Activated naive CD8-positive, alpha-beta T cell treated with anti-CD3 and anti-CD28 coated beads, Interleukin-2, amount 10 ng/mL, durations not matched to agents 7 days and 5 days (primary cell): ENCODE results near the gene WFDC1. TPM values are rescaled to one million over a fixed set of nuclear protein-coding genes. Genes with fewer than 3 reads are reported as not detected.

ENCODE experiments used
- ATAC-seq: fragments of 150-1000 bp; cut with Tn5 transposase; one replicate; pipeline ENCODE4 v1.10.0; 2021; ENCODE audit warnings: low read depth, moderate library complexity
- POLR2A ChIA-PET: fragments of 350-600 bp; sonication (Branson Sonifier 250); formaldehyde crosslinking; loops from one replicate; lab custom pipeline; 2021; ENCODE audit warnings: antibody characterized with exemption; lab: Charles Lee
- DNase-seq: peaks from one replicate; pipeline ENCODE4 v3.0.0; 2021
- H3K27ac Mint-ChIP-seq: one replicate; pipeline ENCODE4 v1.8.0; 2022; ENCODE audit warnings: mild to moderate bottlenecking, mixed read lengths
- H3K27me3 Mint-ChIP-seq: one replicate; pipeline ENCODE4 v1.8.0; 2022; ENCODE audit warnings: mild to moderate bottlenecking, moderate library complexity, mixed read lengths
- H3K36me3 Mint-ChIP-seq: one replicate; pipeline ENCODE4 v1.8.0; 2021; ENCODE audit warnings: mild to moderate bottlenecking, mixed read lengths
- H3K4me1 Mint-ChIP-seq: one replicate; pipeline ENCODE4 v1.8.0; 2021; ENCODE audit warnings: mixed read lengths
- H3K4me3 Mint-ChIP-seq: one replicate; pipeline ENCODE4 v1.8.0; 2022; ENCODE audit warnings: mild to moderate bottlenecking, moderate library complexity, mixed read lengths
- H3K9me3 Mint-ChIP-seq: one replicate; pipeline ENCODE4 v1.8.0; 2021; ENCODE audit warnings: mixed read lengths
- total RNA-seq, 2 experiments: library from RNA; stranded (reverse); gene quantifications; one replicate each; pipeline ENCODE4 v1.2.3, GENCODE V29; 2021

The WFDC1 gene
- total RNA-seq, 2 experiments from 2014 or later: not detected

GRCh38 chr16:84349862-84350684 lies 55.4 kb downstream of the WFDC1 start:
- ATAC-seq: no peak

GRCh38 chr16:84350685-84351400 lies 56.2 kb downstream of the WFDC1 start:
- H3K4me1 Mint-ChIP-seq: no peaks in the 10 kb centered on the region
- no peak overlapping the region for H3K4me3 Mint-ChIP-seq
- POLR2A ChIA-PET: no interaction called here
- H3K9me3 Mint-ChIP-seq: no peaks in the 10 kb centered on the region
- H3K27ac Mint-ChIP-seq: no peak overlapping the region
- DNase-seq (no peak), ATAC-seq (no peak)
- H3K27me3 Mint-ChIP-seq: peaks cover 6% of the 10 kb centered on the region
- H3K36me3 Mint-ChIP-seq: no peaks in the 10 kb centered on the region

More at GRCh38 chr16:84349862-84350684, 55.4 kb downstream of the WFDC1 start:
- Mint-ChIP-seq H3K4me1 (no peaks in the 10 kb centered on the region), H3K4me3 (no peak overlapping the region), H3K9me3 (no peaks in the 10 kb centered on the region), H3K27ac (no peak overlapping the region), H3K27me3 (peaks cover 6% of the 10 kb centered on the region), H3K36me3 (no peaks in the 10 kb centered on the region)
- POLR2A ChIA-PET: no interaction called here
- DNase-seq: no peak

- H3K9me3 Mint-ChIP-seq: no peaks in the 10 kb centered on the region
- no peak overlapping the region for H3K4me3 Mint-ChIP-seq
These were observed 57.0 kb downstream of the WFDC1 start for GRCh38 chr16:84351630-84352029.

GRCh38 chr16:84354306-84354705 lies 59.6 kb downstream of the WFDC1 start:
- no peak overlapping the region for H3K4me3 Mint-ChIP-seq
- H3K9me3 Mint-ChIP-seq: no peaks in the 10 kb centered on the region
- H3K4me1 Mint-ChIP-seq: peaks cover 9% of the 10 kb centered on the region
- DNase-seq (no peak), ATAC-seq (no peak)
- POLR2A ChIA-PET: no interaction called here
- peaks cover 11% of the 10 kb centered on the region for H3K27me3 Mint-ChIP-seq
- H3K27ac Mint-ChIP-seq: no peak overlapping the region
- no peaks in the 10 kb centered on the region for H3K36me3 Mint-ChIP-seq

More at GRCh38 chr16:84351630-84352029, 57.0 kb downstream of the WFDC1 start:
- Mint-ChIP-seq H3K4me1 (no peaks in the 10 kb centered on the region), H3K27me3 (peaks cover 8% of the 10 kb centered on the region), H3K36me3 (no peaks in the 10 kb centered on the region), H3K27ac (no peak overlapping the region)
- POLR2A ChIA-PET: interaction anchor here (0.7 kb wide), 1 partner anchor 101 kb away, joined by 4 read pairs; no protein-coding TSS in a partner anchor
- DNase-seq (no peak), ATAC-seq (no peak)

DNA sequence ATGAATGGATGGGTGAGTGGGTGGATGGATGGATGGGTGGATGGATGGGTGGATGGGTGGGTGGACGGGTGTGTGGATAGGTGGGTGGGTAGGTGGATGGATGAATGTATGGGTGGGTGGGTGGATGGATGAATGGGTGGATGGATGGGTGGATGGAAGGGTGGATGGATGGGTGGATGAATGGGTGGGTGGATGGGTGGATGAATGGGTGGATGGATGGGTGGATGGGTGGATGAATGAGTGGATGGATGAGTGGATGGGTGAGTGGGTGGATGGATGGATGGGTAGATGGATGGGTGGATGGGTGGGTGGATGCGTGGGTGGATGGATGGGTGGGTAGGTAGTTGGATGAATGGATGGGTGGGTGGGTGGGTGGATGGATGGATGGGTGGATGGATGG lies 60.5 kb downstream of the WFDC1 start:
- no peak overlapping the region for H3K27ac Mint-ChIP-seq
- no peak for ATAC-seq
- peaks cover 11% of the 10 kb centered on the region for H3K27me3 Mint-ChIP-seq
- no peak for DNase-seq
- peaks cover 14% of the 10 kb centered on the region for H3K4me1 Mint-ChIP-seq
- H3K4me3 Mint-ChIP-seq: no peak overlapping the region
- POLR2A ChIA-PET: no interaction called here
- H3K9me3 Mint-ChIP-seq: no peaks in the 10 kb centered on the region
- H3K36me3 Mint-ChIP-seq: no peaks in the 10 kb centered on the region

- no peak for ATAC-seq
- POLR2A ChIA-PET: no interaction called here
- H3K4me1 Mint-ChIP-seq: peaks cover 21% of the 10 kb centered on the region
- H3K27me3 Mint-ChIP-seq: peaks cover 11% of the 10 kb centered on the region
- no peak overlapping the region for H3K27ac Mint-ChIP-seq
- H3K9me3 Mint-ChIP-seq: no peaks in the 10 kb centered on the region
- no peak overlapping the region for H3K4me3 Mint-ChIP-seq
- no peak for DNase-seq
- no peaks in the 10 kb centered on the region for H3K36me3 Mint-ChIP-seq
These were observed 61.5 kb downstream of the WFDC1 start for GRCh38 chr16:84356176-84356575.

DNA sequence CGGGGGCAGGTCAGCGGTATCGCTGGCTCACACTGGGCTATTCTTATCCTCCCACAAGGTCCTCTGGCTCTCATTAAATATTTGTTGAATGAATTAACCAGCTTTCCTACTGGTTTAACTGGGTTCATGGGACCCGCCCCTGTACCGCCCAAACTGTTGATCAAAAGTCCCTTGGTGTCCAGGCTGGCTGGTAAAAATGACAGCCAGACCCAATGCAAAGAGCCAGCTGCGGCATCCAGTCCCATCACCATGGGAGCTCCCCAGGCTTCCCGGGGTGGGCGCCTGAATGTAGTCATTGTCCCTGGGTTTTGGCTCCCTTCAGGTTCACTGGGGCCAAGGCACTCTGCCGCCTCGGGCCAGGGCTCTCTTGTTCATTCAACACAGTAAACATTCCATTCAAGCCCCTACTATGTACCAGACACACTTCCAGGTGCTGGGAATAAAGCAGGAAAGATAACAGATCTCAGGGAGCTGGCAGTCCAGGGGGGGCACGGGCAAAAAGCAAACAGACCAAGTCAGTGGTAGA lies 62.0 kb downstream of the WFDC1 start:
- Mint-ChIP-seq H3K4me3 (no peak overlapping the region), H3K9me3 (no peaks in the 10 kb centered on the region), H3K27ac (peak overlapping the region; percentile 19), H3K4me1 (peaks cover 21% of the 10 kb centered on the region), H3K36me3 (no peaks in the 10 kb centered on the region), H3K27me3 (peaks cover 11% of the 10 kb centered on the region)
- POLR2A ChIA-PET: no interaction called here
- no peak for ATAC-seq
- no peak for DNase-seq

- H3K27me3 Mint-ChIP-seq: peaks cover 9% of the 10 kb centered on the region
- DNase-seq: no peak
- POLR2A ChIA-PET: no interaction called here
- no peaks in the 10 kb centered on the region for H3K36me3 Mint-ChIP-seq
- H3K4me1 Mint-ChIP-seq: peaks cover 21% of the 10 kb centered on the region
- no peak overlapping the region for H3K27ac Mint-ChIP-seq
- no peaks in the 10 kb centered on the region for H3K9me3 Mint-ChIP-seq
- ATAC-seq: peak; percentile 15
- H3K4me3 Mint-ChIP-seq: no peak overlapping the region
These were observed 62.5 kb downstream of the WFDC1 start for GRCh38 chr16:84357191-84357651.

- POLR2A ChIA-PET: no interaction called here
- H3K27ac Mint-ChIP-seq: peak overlapping the region; percentile 8
- ATAC-seq: no peak
These were observed 64.1 kb downstream of the WFDC1 start for GRCh38 chr16:84358601-84359295.

GRCh38 chr16:84359326-84359725 lies 64.6 kb downstream of the WFDC1 start:
- H3K4me3 Mint-ChIP-seq: no peak overlapping the region
- peaks cover 21% of the 10 kb centered on the region for H3K4me1 Mint-ChIP-seq
- H3K36me3 Mint-ChIP-seq: no peaks in the 10 kb centered on the region
- DNase-seq (no peak), ATAC-seq (no peak)
- H3K9me3 Mint-ChIP-seq: no peaks in the 10 kb centered on the region
- POLR2A ChIA-PET: no interaction called here
- peak overlapping the region; percentile 56 for H3K27ac Mint-ChIP-seq
- H3K27me3 Mint-ChIP-seq: peaks cover 11% of the 10 kb centered on the region

More at GRCh38 chr16:84358601-84359295, 64.1 kb downstream of the WFDC1 start:
- no peaks in the 10 kb centered on the region for H3K36me3 Mint-ChIP-seq
- H3K27me3 Mint-ChIP-seq: peaks cover 7% of the 10 kb centered on the region
- DNase-seq: no peak
- H3K4me3 Mint-ChIP-seq: no peak overlapping the region
- H3K9me3 Mint-ChIP-seq: no peaks in the 10 kb centered on the region
- peaks cover 21% of the 10 kb centered on the region for H3K4me1 Mint-ChIP-seq

DNA sequence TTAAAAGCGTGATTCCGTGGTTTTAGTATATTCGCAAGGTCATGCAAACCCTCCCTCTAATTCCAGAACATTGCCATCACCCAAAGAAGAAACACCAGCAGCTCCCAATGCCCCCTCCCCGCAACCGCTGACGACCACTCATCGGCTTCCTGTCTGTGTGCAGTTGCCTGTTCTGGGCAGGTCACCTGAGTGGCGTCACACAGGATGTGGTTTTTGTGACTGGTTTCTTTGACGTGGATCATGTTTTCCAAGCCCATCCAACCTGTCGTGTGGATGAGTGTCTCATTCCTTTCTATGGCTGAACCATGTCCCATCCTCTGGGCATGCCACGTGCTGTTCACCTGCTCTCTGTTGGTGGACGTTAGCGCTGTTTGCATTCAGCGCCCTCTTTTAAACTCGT lies 65.5 kb downstream of the WFDC1 start:
- POLR2A ChIA-PET: no interaction called here

DNA sequence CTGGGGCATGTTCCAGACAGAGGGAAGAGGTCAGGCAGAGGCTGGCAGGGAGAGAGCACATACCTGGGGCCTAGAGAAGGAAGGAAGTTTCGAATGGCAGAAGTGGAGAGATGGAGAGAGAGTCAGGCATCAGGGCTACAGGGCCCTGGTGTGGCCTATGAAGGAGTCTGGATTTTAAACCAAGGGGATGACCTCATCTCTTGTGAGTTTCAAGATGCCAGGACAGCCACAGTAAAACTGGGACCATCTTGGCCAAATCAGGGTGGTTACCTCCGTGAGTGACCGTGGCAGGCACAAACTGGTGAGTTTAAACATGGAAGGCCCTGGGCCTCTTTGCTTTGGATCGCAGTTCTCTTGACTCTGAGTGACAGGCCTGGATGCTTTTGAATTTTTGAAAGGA lies 66.1 kb downstream of the WFDC1 start:
- Mint-ChIP-seq H3K9me3 (no peaks in the 10 kb centered on the region), H3K4me3 (peak overlapping the region; percentile 9), H3K36me3 (no peaks in the 10 kb centered on the region), H3K27ac (peak overlapping the region; percentile 56), H3K4me1 (peaks cover 21% of the 10 kb centered on the region), H3K27me3 (peaks cover 11% of the 10 kb centered on the region)
- DNase-seq: no peak
- POLR2A ChIA-PET: no interaction called here
- ATAC-seq: no peak

More for the DNA sequence above, 65.5 kb downstream of the WFDC1 start:
- DNase-seq (peak; percentile 66), ATAC-seq (peak; percentile 76)
- peak overlapping the region; percentile 9 for H3K4me3 Mint-ChIP-seq
- H3K27me3 Mint-ChIP-seq: peaks cover 11% of the 10 kb centered on the region
- no peaks in the 10 kb centered on the region for H3K36me3 Mint-ChIP-seq
- H3K4me1 Mint-ChIP-seq: peaks cover 21% of the 10 kb centered on the region
- no peaks in the 10 kb centered on the region for H3K9me3 Mint-ChIP-seq
- peak overlapping the region; percentile 56 for H3K27ac Mint-ChIP-seq

DNA sequence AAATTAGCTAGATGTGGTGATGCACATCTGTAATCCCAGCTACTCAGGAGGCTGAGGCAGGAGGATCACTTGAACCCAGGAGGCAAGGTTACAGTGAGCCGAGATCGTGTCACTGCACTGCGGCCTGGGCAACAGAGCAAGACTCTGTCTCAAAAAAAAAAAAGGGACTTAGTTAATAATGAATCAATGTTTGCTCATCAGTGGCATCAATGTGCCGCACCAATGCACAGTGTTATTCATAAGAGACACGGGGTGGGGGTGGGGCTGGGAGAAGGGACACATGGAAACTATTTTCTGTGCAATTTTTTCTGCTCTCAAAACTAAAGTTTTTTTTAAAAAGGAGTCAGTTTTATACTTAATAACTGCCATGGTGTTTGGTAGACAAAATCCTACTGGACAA lies 66.9 kb downstream of the WFDC1 start:
- H3K9me3 Mint-ChIP-seq: no peaks in the 10 kb centered on the region
- no peak overlapping the region for H3K4me3 Mint-ChIP-seq
- H3K27ac Mint-ChIP-seq: no peak overlapping the region
- H3K36me3 Mint-ChIP-seq: no peaks in the 10 kb centered on the region
- POLR2A ChIA-PET: no interaction called here
- DNase-seq (no peak), ATAC-seq (no peak)
- peaks cover 15% of the 10 kb centered on the region for H3K27me3 Mint-ChIP-seq
- peaks cover 21% of the 10 kb centered on the region for H3K4me1 Mint-ChIP-seq
